CD14-positive monocyte (primary cell): ENCODE measurements around the gene DMAC2. TPM values are rescaled to one million over a fixed set of nuclear protein-coding genes. Genes with fewer than 3 reads are reported as not detected.

Experiments
- DNase-seq, 3 donors: peaks; one replicate each; pipeline ENCODE4 v3.0.0-alpha.2; 2011 to 2022
- H2AFZ ChIP-seq: 2 replicates; pipeline ENCODE4 v1.6.0; 2012; ENCODE audit warnings: mild to moderate bottlenecking, low read depth, low read length, inconsistent platforms; ENCODE audit not compliant: insufficient read depth, poor library complexity, severe bottlenecking
- H3K27ac ChIP-seq, 2 donors: 1 replicate in 1 of 2; 2 replicates in 1 of 2; pipeline ENCODE4 v1.5.1; 2012 to 2013; ENCODE audit warnings: low read length in 2 of 2, control low read depth in 1 of 2, inconsistent platforms in 1 of 2, low read depth in 1 of 2, mild to moderate bottlenecking in 1 of 2
- H3K27me3 ChIP-seq, 2 donors: one replicate each; pipeline versions ENCODE4 v1.6.0 to v1.6.1; 2011 to 2013; ENCODE audit warnings: low read length in 2 of 2; ENCODE audit not compliant: control insufficient read depth in 2 of 2, insufficient read depth in 2 of 2
- H3K36me3 ChIP-seq, 2 donors: replicated peaks in 1 of 2; 1 replicate in 1 of 2; 2 replicates in 1 of 2; pipeline versions ENCODE4 v1.5.1 to v1.6.1; 2012 to 2013; ENCODE audit warnings: low read length in 2 of 2, control low read depth in 1 of 2, inconsistent platforms in 1 of 2, mild to moderate bottlenecking in 1 of 2; ENCODE audit not compliant: insufficient read depth in 2 of 2, control insufficient read depth in 1 of 2
- H3K4me1 ChIP-seq, 2 donors: 1 replicate in 1 of 2; 2 replicates in 1 of 2; pipeline versions ENCODE4 v1.5.1 to v1.6.1; 2012 to 2013; ENCODE audit warnings: low read length in 2 of 2, control low read depth in 1 of 2, inconsistent platforms in 1 of 2, mild to moderate bottlenecking in 1 of 2, moderate library complexity in 1 of 2; ENCODE audit not compliant: insufficient read depth in 2 of 2, control insufficient read depth in 1 of 2
- H3K4me2 ChIP-seq: replicated peaks from 2 replicates; pipeline ENCODE3; 2012; ENCODE audit warnings: low read length, moderate library complexity, mild to moderate bottlenecking; ENCODE audit not compliant: poor library complexity, severe bottlenecking; ENCODE audit errors: extremely low read depth
- H3K4me3 ChIP-seq, 3 experiments: fragments of 200-600 bp in 1 of 3; sonication (generic) in 1 of 3; replicated peaks in 1 of 3; 1 replicate in 2 of 3; 2 replicates in 1 of 3; pipeline ENCODE4 v1.5.1; 2011 to 2013; ENCODE audit warnings: low read length in 3 of 3, mild to moderate bottlenecking in 3 of 3, control low read depth in 2 of 3, low read depth in 2 of 3, inconsistent platforms in 1 of 3, moderate library complexity in 1 of 3
- H3K79me2 ChIP-seq: 2 replicates; pipeline ENCODE4 v1.6.0; 2012; ENCODE audit warnings: mild to moderate bottlenecking, control low read depth, inconsistent platforms, low read length, moderate library complexity; ENCODE audit not compliant: insufficient read depth
- H3K9ac ChIP-seq: 2 replicates; pipeline ENCODE4 v1.6.0; 2017; ENCODE audit warnings: low read length, mild to moderate bottlenecking; ENCODE audit not compliant: insufficient read depth, poor library complexity, severe bottlenecking
- H3K9me3 ChIP-seq, 2 donors: replicated peaks in 1 of 2; 1 replicate in 1 of 2; 2 replicates in 1 of 2; pipeline versions ENCODE4 v1.5.1 to v1.6.1; 2012 to 2013; ENCODE audit warnings: low read length in 2 of 2, control low read depth in 1 of 2; ENCODE audit not compliant: control insufficient read depth in 1 of 2, insufficient read depth in 1 of 2
- H4K20me1 ChIP-seq: 2 replicates; pipeline ENCODE4 v1.6.0; 2012; ENCODE audit warnings: mild to moderate bottlenecking, low read length, control low read depth, moderate library complexity; ENCODE audit not compliant: insufficient read depth
- H3K27ac Mint-ChIP-seq, 7 donors: one replicate each; pipeline ENCODE4 v1.8.0; 2020; ENCODE audit warnings: mild to moderate bottlenecking in 7 of 7, mixed read lengths in 7 of 7, moderate library complexity in 6 of 7, inconsistent platforms in 2 of 7
- H3K27me3 Mint-ChIP-seq, 3 donors: one replicate each; pipeline ENCODE4 v1.8.0; 2021 to 2022; ENCODE audit warnings: low read depth in 3 of 3, mild to moderate bottlenecking in 3 of 3, mixed read lengths in 3 of 3, moderate library complexity in 3 of 3, inconsistent platforms in 1 of 3
- H3K36me3 Mint-ChIP-seq, 2 donors: one replicate each; pipeline ENCODE4 v1.8.0; 2020; ENCODE audit warnings: mixed read lengths in 2 of 2, inconsistent platforms in 1 of 2, mild to moderate bottlenecking in 1 of 2
- H3K4me1 Mint-ChIP-seq: one replicate; pipeline ENCODE4 v1.8.0; 2020; ENCODE audit warnings: mild to moderate bottlenecking, mixed read lengths
- H3K4me3 Mint-ChIP-seq, 2 donors: one replicate each; pipeline ENCODE4 v1.8.0; 2020; ENCODE audit warnings: mild to moderate bottlenecking in 2 of 2, mixed read lengths in 2 of 2, moderate library complexity in 1 of 2
- H3K9me3 Mint-ChIP-seq, 7 donors: one replicate each; pipeline ENCODE4 v1.8.0; 2020 to 2022; ENCODE audit warnings: mixed read lengths in 7 of 7, mild to moderate bottlenecking in 6 of 7, moderate library complexity in 6 of 7, inconsistent platforms in 2 of 7
- WGBS: methylation state at CpG from one replicate; pipeline ENCODE4 v1.1.5; 2013; ENCODE audit warnings: missing lambda C conversion rate; ENCODE audit not compliant: insufficient coverage; 5-methylcytosine and 5-hydroxymethylcytosine counted together
- intact Hi-C, 2 donors: fragments of 100-400 bp; cut with micrococcal nuclease; formaldehyde crosslinking; loops; one replicate each; pipeline versions ENCODE4 v1.15.0 to v1.15.1; 2023
- polyA plus RNA-seq, 3 donors: library from polyadenylated mRNA; depleted of rRNA in 1 of 3; unstranded in 2 of 3; stranded (reverse) in 1 of 3; fragments of 300-500 nt in 2 of 3; fragments of >200 nt in 1 of 3; fragmentation: Illumina TruSeq in 2 of 3; gene quantifications; 1 replicate in 2 of 3; 2 replicates in 1 of 3; pipeline ENCODE4 v1.2.3, GENCODE V29; 2012 to 2021
- TF ChIP-seq, protein P1 (sequence below): fragments of 200-600 bp; IDR thresholded peaks from one replicate; pipeline ENCODE4 v1.8.0; 2022; ENCODE audit warnings: antibody characterized with exemption, mild to moderate bottlenecking

Gene DMAC2
- polyA plus RNA-seq, 3 donors, result 33.2 to 48.0 (median 43.8) TPM

GRCh38 chr19:41408256-41408655 lies 31.5 kb downstream of the DMAC2 start:
- TF ChIP-seq, protein P1, sequence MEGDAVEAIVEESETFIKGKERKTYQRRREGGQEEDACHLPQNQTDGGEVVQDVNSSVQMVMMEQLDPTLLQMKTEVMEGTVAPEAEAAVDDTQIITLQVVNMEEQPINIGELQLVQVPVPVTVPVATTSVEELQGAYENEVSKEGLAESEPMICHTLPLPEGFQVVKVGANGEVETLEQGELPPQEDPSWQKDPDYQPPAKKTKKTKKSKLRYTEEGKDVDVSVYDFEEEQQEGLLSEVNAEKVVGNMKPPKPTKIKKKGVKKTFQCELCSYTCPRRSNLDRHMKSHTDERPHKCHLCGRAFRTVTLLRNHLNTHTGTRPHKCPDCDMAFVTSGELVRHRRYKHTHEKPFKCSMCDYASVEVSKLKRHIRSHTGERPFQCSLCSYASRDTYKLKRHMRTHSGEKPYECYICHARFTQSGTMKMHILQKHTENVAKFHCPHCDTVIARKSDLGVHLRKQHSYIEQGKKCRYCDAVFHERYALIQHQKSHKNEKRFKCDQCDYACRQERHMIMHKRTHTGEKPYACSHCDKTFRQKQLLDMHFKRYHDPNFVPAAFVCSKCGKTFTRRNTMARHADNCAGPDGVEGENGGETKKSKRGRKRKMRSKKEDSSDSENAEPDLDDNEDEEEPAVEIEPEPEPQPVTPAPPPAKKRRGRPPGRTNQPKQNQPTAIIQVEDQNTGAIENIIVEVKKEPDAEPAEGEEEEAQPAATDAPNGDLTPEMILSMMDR, result no peak
- Histone ChIP-seq H2AFZ (no peak overlapping the region), H3K9ac (peak overlapping the region; percentile 53), H3K79me2 (peaks cover 51% of the 10 kb centered on the region), H3K4me1 (peaks cover 68 to 75% of the 10 kb centered on the region in 2 donors), H3K27ac (peak overlapping the region; percentile 93 to 94), H3K9me3 (no peaks in the 10 kb centered on the region), H4K20me1 (no peaks in the 10 kb centered on the region), H3K27me3 (no peaks in the 10 kb centered on the region), H3K36me3 (peaks cover 18 to 28% of the 10 kb centered on the region in 2 donors), H3K4me3 (peak overlapping the region in 1 of 3 experiments; percentile 27), H3K4me2 (peak overlapping the region; percentile 52)
- Mint-ChIP-seq H3K4me3 (no peak overlapping the region), H3K27ac (peak overlapping the region; percentile 96 to 100 (median 99)), H3K4me1 (peaks cover 70% of the 10 kb centered on the region), H3K27me3 (peaks cover 0 to 2% (median 0%) of the 10 kb centered on the region in 3 donors), H3K36me3 (peaks cover 35 to 43% of the 10 kb centered on the region in 2 donors), H3K9me3 (peaks cover 0 to 3% (median 0%) of the 10 kb centered on the region in 7 donors)
- no peak for DNase-seq
- 36% methylated on average over 4 of the region's 4 CpGs for WGBS
- intact Hi-C loops, result no loop called here

GRCh38 chr19:41407271-41407670 lies 32.4 kb downstream of the DMAC2 start:
- H3K36me3 ChIP-seq, result peaks cover 18 to 31% of the 10 kb centered on the region in 2 donors
- intact Hi-C loops, result loop anchor here in 1 of 2 donors (1.0 kb wide), 1 partner anchor 8 kb away; no protein-coding TSS in a partner anchor
- WGBS, result no CpG with 5 or more reads among the region's 4 CpGs
- H3K9me3 ChIP-seq, result no peaks in the 10 kb centered on the region
- H3K36me3 Mint-ChIP-seq, result peaks cover 34 to 42% of the 10 kb centered on the region in 2 donors
- peaks cover 68% of the 10 kb centered on the region for H3K4me1 Mint-ChIP-seq
- peak overlapping the region; percentile 18 for H2AFZ ChIP-seq
- TF ChIP-seq, protein P1, result no peak
- peaks cover 0 to 3% (median 0%) of the 10 kb centered on the region in 7 donors for H3K9me3 Mint-ChIP-seq
- H3K9ac ChIP-seq, result peak overlapping the region; percentile 53
- peak overlapping the region; percentile 82 to 99 (median 87) for H3K27ac Mint-ChIP-seq
- peak in 2 of 3 donors; percentile 64 to 81 for DNase-seq
- no peaks in the 10 kb centered on the region for H3K27me3 ChIP-seq
- no peaks in the 10 kb centered on the region for H4K20me1 ChIP-seq
- H3K4me2 ChIP-seq, result peak overlapping the region; percentile 57
- H3K27ac ChIP-seq, result peak overlapping the region; percentile 48 to 94
- H3K27me3 Mint-ChIP-seq, result peaks cover 0 to 2% (median 0%) of the 10 kb centered on the region in 3 donors
- H3K4me3 ChIP-seq, result peak overlapping the region in 1 of 3 experiments; percentile 35
- peaks cover 61% of the 10 kb centered on the region for H3K79me2 ChIP-seq
- H3K4me1 ChIP-seq, result peaks cover 68 to 72% of the 10 kb centered on the region in 2 donors
- peak overlapping the region in 1 of 2 donors; percentile 68 for H3K4me3 Mint-ChIP-seq
